Hematopoietic multipotent progenitor cell treated with erythropoietin and hydrocortisone succinate and interleukin-3 and kit ligand, for 4 days (in vitro differentiated cells): ENCODE results near the gene SGPL1.
"Not testable (repeated sequence)": the region's sequence is repeated elsewhere in the genome, so short reads cannot be mapped to it uniquely, and the experiment has no call there.

Experiments
- DNase-seq: peaks from one replicate; pipeline ENCODE4 v3.0.0-alpha.2; 2015

The SGPL1 gene, protein sequence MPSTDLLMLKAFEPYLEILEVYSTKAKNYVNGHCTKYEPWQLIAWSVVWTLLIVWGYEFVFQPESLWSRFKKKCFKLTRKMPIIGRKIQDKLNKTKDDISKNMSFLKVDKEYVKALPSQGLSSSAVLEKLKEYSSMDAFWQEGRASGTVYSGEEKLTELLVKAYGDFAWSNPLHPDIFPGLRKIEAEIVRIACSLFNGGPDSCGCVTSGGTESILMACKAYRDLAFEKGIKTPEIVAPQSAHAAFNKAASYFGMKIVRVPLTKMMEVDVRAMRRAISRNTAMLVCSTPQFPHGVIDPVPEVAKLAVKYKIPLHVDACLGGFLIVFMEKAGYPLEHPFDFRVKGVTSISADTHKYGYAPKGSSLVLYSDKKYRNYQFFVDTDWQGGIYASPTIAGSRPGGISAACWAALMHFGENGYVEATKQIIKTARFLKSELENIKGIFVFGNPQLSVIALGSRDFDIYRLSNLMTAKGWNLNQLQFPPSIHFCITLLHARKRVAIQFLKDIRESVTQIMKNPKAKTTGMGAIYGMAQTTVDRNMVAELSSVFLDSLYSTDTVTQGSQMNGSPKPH

GRCh38 chr10:70815504-70816219 lies at the start of gene SGPL1:
SGPL1 (plus strand) TSS chr10:70815948; CDS start chr10:70816854, 906 bp downstream.
- peak; percentile 90 for DNase-seq

DNA sequence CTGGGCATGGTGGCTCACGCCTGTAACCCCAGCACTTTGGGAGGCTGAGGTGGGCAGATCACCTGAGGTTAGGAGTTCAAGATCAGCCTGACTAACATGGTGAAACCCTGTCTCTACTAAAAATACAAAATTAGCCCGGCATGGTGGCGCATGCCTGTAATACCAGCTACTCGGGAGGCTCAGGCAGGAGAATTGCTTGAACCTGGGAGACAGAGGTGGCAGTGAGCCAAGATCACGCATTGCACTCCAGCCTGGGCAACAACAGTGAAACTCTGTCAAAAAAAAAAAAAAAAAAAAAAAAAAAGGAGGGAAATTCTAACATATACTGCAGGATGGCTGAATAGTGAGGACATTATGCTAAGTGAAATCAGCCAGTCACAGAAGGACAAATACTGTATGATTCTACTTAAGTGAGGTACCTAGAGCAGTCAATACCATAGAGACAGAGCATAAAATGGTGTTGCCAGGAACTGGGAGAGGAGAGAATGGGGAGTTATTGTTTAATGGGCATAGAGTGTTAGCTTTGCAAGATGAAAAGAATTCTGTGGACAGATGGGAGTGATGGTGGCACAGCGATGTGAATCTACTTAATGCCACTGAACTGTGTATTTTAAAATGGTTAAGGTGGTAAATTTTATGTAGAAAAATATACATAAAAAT lies 47.6 kb upstream of the SGPL1 start:
- not testable (repeated sequence) for DNase-seq

- DNase-seq = no peak
Measured at GRCh38 chr10:70769121-70769520, 46.6 kb upstream of the SGPL1 start.

- no peak for DNase-seq
Measured at GRCh38 chr10:70770001-70770400, 45.7 kb upstream of the SGPL1 start.

GRCh38 chr10:70770516-70770915 lies 45.2 kb upstream of the SGPL1 start:
- DNase-seq = not testable (repeated sequence)

DNA sequence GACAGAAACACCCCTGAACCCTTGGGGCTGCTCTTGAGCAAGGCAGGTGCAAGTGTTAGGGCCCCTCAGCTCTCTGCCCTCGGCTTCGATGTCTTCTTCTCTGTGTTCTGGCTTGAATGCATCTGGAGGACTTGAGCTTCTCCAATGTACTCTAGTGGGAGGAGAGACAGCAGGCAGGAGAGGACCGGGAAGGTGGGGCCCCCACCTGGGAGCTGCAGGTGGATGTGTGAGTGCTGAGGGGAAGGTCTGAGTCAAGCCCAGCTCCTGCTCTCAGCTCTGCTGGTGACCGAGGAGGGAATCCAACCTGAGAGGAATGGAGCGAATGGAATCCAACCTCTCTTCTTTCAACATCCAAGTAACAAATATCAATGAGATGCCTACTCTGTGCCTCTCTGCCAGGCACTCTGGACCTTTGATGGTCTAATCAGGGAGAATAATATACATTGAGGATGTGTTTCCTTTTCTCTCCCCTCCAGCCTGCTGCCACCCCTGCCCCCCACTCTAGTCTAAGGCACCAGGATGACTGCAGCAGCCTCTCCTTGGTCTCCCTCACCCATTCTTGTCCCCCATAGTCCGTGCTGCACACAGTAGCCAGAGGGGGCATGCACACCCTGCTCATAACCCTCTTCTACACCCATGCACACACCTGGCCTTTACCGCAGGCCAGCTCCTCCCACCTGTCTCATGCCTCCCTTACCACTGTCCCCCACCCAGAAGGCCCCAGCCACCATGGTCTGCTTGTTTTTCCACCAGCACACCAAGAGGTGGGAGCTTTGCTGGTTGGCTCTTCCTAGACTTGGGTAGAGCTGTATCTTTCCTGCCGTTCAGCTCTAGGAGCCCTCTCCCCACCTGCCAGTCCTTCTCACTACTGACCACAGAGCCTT lies 44.2 kb upstream of the SGPL1 start:
- no peak for DNase-seq

DNA sequence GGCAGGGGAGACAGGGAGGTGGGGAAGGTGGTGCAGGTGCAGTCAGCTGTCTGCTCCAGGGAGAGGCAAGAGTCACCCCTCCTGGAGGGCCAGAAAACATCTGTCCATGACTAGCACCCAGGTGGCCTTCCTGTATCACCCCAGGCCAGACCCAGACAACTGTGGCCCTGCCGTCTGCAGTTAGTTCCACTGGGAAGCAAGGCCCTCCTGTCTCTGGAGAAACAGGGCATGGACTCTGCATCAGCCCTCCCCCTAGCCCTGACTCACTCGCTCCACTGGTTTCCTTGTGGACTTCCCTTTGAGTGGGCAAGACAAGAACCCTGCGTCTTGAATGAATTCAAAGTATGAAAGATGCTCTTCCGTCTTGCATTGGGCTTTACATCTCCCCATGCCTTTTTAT lies 43.1 kb upstream of the SGPL1 start:
- DNase-seq = no peak

- DNase-seq = no peak
Measured at GRCh38 chr10:70773461-70773860, 42.3 kb upstream of the SGPL1 start.

GRCh38 chr10:70773965-70774809 lies 41.6 kb upstream of the SGPL1 start:
- no peak for DNase-seq

- DNase-seq = no peak
Measured at GRCh38 chr10:70774810-70775678, 40.7 kb upstream of the SGPL1 start.

- no peak for DNase-seq
Measured at GRCh38 chr10:70775679-70776454, 39.9 kb upstream of the SGPL1 start.

DNA sequence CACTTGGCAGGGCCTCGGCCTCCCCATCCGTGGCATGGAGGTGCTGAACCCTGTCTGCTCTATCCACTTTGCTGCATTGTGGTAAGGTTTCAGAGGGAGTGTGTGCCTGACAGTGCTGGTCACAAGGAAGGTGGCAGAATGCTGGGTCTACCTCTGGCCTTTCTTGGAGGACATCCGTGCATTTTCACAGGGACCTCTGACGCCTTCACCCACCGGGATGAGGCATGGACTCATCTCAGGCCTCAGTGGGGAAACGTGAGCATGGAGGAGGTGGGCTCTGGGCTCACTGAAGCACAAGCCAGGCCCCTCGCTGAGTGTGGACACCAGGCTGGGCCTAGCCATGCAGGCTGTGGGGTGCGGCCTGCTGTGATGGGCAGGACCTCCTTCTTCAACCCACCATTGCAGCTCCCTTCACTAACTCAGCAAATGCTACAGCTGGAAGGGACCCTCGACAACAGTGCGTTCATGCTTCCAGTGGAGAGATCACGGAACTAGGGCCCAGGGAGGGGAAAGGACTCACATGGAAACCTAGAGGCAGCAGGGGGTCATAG lies 39.2 kb upstream of the SGPL1 start:
- no peak for DNase-seq

DNA sequence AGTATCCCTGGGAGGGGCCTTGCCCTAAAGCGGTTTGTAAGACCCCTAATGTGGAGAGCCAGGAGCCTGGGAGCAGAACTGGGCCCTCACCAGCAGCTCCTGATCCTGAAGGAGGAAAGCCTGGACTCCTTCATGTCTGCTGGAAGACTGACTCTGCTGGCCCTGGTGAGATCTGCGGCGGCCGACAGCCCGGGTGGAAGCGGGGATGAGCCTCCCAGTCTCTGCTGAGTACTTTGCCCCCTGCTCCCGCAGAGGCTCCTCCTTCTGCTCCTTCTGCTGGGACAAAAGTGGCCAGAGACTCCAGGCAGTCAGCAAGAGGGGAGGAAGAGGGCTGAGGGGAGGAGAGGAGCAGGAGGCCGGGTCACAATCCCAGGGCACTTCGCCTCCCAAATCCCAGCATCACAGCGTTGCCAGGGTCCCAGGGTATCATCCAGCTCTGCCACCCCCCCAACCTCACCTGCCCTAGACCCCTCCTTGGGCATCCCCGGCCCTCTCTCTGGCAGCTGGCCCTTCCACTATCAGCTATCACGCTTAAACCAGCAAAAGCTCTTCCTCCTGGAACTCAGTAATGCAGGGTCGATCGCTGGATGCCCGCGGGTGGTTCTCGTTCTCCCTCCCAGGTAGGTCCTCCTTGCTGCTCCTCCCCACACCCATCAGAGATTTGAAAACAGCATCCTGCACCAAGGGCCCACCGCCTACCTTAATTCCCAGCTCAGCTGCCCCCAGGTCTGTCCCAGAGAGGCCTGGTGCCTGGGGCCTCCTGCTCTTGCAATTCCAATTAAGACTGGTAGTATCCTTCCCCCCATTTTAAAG lies 38.5 kb upstream of the SGPL1 start:
- DNase-seq = no peak

DNA sequence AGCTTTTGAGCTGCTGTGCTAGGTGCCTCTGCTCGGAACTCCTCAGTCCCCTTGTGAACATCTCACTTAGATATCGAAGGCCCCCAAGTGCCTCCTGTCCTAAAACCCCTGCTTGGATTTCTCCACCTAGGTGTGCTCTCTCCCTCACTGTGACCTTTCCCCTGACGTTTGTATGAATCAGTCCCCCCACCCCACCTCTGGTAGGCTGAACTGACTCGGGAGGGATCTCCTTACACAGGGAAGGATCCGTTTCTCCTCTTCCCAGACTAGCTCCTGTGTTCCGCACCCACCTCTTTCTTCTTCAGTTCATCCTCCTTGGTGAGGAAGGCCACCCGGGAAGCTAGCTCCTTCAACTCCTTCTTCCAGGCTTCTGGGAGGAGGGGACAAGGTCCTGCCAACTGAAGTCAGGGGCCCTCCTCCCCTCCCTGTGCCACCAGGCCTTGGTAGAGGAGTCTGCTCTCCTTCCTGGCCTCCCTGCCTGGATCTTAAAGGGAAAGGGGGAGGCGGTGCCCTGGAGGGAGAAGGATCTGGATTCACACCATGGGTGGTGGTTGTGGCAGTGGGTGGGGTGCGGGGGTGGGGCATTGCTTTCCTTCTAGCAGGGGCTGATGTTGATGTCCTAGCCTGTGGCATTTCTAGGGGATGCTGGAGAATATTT lies 37.4 kb upstream of the SGPL1 start:
- no peak for DNase-seq

- DNase-seq = no peak
Measured at GRCh38 chr10:70779088-70779487, 36.7 kb upstream of the SGPL1 start.

DNA sequence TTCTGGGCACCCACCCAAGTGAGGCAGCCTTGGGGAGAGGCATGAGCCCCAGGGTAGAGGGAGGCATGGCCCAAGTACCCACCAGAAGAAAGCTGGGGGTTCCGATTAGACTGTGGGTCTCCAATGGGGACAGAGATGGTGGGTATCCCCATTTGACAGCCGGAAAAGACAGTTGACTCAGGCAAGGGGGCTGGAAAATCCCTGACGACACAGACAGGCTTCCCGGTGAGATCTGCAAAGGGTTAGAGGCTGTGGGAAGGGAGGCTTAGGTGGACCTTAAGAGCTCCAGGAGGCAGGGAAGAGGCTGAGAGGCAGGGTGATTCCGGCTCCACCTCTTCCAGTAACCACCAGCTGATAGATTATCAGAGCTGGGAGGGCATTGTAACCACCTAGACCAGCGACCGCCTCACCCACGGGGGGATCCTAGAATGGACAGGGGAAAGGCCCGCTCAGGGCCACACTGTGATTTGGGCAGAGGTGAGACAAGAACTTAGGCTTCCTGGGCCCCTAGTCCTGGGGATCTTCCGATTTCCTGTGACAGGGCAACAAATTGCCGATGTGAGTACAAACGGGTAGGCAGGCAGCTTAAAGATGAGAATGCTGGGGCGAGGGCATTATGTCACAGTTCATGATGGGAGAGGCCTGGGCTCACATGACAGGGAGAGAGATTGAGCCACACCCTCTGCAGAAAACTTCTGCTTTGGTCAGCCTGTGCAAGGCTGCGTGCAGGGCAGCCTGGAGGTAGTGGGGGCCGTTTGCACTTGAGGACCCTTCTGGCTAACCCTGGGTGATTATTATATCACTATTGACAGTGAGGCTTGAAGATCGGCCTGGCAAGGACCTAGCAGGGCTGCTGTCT lies 36.0 kb upstream of the SGPL1 start:
- peak; percentile 37 for DNase-seq

GRCh38 chr10:70780370-70780760 lies 35.4 kb upstream of the SGPL1 start:
- DNase-seq = no peak
